NT2/D1 (cell line): ENCODE results near the gene FEZF1.

Source experiments
- SUZ12 ChIP-seq: IDR thresholded peaks from 2 replicates; pipeline ENCODE4 v1.6.1; 2011; ENCODE audit not compliant: insufficient read length, insufficient read depth; ENCODE audit errors: extremely low read depth
- YY1 ChIP-seq: IDR thresholded peaks from 2 replicates; pipeline ENCODE4 v1.6.1; 2011; ENCODE audit not compliant: insufficient read length, insufficient read depth
- ZNF274 ChIP-seq: IDR thresholded peaks from 2 replicates; pipeline ENCODE4 v1.6.1; 2011; ENCODE audit warnings: mild to moderate bottlenecking, low read depth, low read length

DNA sequence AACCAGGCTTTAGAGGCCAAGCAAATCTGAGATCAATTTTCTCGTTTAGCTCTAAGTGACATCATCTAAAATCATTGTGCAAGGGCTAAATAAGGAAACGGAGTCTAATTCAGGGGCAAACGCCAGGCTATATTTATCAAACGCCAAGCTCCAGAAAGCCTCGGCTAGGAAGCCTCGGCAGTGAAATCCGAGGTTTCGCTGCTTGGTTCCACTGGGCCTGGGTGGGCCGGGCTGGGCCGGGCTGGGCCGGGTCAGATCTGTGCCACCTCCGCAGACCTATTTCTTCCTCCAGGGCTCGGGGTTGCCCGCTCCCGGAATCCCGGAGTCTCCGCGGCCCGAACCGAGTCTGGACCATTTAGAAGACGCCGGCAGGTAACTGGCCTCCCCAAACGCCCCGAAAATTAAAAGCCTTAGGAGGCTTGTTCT, 459 bp upstream of the FEZF1 start:
- no peak for TF ChIP-seq ZNF274
- TF ChIP-seq SUZ12: no peak
- TF ChIP-seq YY1: no peak
